AG04450 (cell line): ENCODE data around the gene RALGDS. TPM values are rescaled to one million over a fixed set of nuclear protein-coding genes. Genes with fewer than 3 reads are reported as not detected.

Experiments used
- CTCF ChIA-PET: fragments of 300-600, 350-600 bp; formaldehyde crosslinking; extraction: SDS; loops from one replicate; lab custom pipeline; 2022; ENCODE audit warnings: antibody characterized with exemption, inconsistent platforms; lab: Charles Lee
- POLR2A ChIA-PET: fragments of 350-600 bp; formaldehyde crosslinking; extraction: SDS; loops from one replicate; lab custom pipeline; 2021; ENCODE audit warnings: antibody characterized with exemption, inconsistent platforms; lab: Yijun Ruan, JAX
- DNase-seq: peaks from one replicate; pipeline ENCODE4 v3.0.0-alpha.2; 2011; ENCODE audit warnings: low read depth, low spot score
- H3K27ac ChIP-seq: one replicate; pipeline ENCODE4 v1.5.1; 2012; ENCODE audit warnings: low read depth, low read length, control low read depth
- H3K27me3 ChIP-seq: one replicate; pipeline ENCODE4 v1.6.0; 2012; ENCODE audit warnings: low read length; ENCODE audit not compliant: control insufficient read depth, insufficient read depth
- H3K4me3 ChIP-seq: 2 replicates; pipeline ENCODE4 v1.5.1; 2011; ENCODE audit warnings: mild to moderate bottlenecking, low read depth, low read length, control low read depth
- H3K9me3 ChIP-seq: 2 replicates; pipeline ENCODE4 v1.5.1; 2012; ENCODE audit warnings: low read length; ENCODE audit not compliant: control insufficient read depth, insufficient read depth
- CTCF ChIP-seq: IDR thresholded peaks from 2 replicates; pipeline ENCODE4 v1.5.1; 2011; ENCODE audit warnings: low read depth, low read length, control low read depth, inconsistent platforms
- polyA plus RNA-seq: library from polyadenylated mRNA; depleted of rRNA; stranded (reverse); fragments of >200 nt; gene quantifications from 2 replicates; pipeline ENCODE4 v1.2.3, GENCODE V29; 2011

Gene RALGDS
- polyA plus RNA-seq, 1 experiment, result 19.1 TPM

DNA sequence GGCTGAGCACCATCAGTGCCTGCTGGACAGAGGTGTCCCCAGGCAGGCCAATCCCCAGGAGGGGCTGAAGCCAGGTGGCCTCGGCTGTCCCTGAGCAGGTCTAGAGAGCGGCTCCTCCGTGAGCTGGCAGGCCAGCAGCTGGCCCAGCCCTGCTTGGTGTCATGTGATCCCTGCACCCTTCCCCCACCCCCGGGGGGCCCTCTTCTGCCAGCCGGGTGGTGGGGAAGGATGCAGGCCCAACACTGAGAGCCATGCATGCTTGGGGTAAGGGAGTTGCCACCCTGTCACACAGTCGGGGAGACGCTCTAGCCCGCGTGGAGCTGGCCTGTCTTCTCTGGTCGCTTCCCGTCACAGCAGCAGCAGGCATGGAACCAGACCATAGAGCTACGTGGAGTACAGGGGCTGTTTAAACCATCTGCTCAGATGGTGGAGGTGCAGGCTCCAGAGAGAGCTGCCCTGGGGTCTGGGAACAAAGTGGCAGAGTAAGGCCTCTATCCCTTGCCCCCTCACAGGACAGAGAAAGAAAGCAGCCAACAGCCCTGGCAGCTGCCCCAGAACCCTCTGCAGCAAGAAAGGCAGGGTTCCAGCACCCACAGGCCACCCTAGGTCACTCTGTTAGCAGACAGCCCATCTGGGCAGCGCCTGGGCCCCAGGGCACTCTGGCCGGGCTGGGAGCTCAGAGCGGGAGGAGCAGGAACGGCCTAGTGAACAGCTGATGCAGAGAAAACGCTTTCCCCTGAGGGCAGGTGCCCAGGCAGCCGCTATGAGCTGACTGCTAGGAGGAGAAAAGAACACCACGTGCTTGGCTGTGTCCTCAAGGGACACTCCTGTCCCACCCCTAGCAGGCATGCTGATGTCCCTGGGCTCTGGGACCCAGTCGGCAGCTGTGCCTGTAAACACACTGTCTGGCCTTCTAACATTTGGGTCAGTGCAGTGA, 6.8 kb downstream of the RALGDS start:
- H3K27ac ChIP-seq, result peak overlapping the region; percentile 3
- CTCF ChIA-PET, result interaction anchor here (0.6 to 15.9 kb wide), 5 partner anchors 12 to 72 kb away, joined by 5 to 264 read pairs (median 6); no protein-coding TSS in a partner anchor
- POLR2A ChIA-PET, result interaction anchor here (0.8 kb wide), 1 partner anchor 20 kb away, joined by 3 read pairs; no protein-coding TSS in a partner anchor
- H3K9me3 ChIP-seq, result no peaks in the 10 kb centered on the region; the same call in 1 of the 2 replicates
- no peaks in the 10 kb centered on the region for H3K27me3 ChIP-seq
- TF ChIP-seq CTCF, result no peak
- DNase-seq, result no peak
- H3K4me3 ChIP-seq, result no peak overlapping the region

DNA sequence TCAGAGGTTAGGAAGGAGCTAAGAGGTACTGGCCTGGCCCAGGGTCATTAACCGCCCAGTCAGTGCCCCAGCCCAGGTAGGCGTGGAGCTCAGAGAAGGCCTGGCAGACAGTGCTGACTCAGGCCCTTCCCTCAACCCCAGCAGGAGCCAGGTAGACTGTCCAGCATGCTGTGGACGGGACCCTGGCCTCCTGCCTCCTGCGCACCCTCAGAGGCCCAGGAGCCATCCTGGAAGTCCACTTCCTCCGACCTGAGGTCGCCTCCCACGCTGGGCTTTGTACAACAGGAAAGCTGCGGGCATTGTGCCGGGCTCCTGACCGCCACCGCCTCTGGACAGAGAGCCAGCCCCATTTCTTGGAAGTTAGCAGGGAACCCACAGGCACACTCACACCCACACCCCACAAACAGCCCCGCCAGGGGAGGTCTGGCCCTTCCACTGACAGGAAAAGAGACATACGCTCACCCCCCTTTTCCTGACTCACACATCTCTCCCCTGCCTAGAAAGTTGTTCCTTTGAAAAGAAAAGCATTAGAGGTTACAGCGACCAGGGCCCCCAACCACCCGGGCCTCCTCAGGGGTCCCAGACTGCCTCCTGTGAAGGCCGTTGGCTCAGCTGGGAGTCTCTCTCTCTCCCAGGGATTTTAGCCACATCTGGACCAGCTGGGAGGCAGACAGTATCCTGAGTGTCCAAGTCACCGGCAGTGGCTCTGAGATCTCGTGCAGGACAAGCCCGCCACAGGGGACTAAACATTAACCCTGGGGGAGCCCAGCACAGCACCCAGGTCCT, 7.7 kb downstream of the RALGDS start:
- peak overlapping the region; percentile 3 for H3K27ac ChIP-seq
- ChIA-PET CTCF (interaction anchor here (2.1 to 15.9 kb wide), 3 partner anchors 11 to 72 kb away, joined by 6 to 264 read pairs (median 14); no protein-coding TSS in a partner anchor), POLR2A (no interaction called here)
- H3K4me3 ChIP-seq, result no peak overlapping the region
- no peaks in the 10 kb centered on the region for H3K27me3 ChIP-seq
- no peaks in the 10 kb centered on the region; the same call in 1 of the 2 replicates for H3K9me3 ChIP-seq
- TF ChIP-seq CTCF, result no peak
- DNase-seq, result no peak

DNA sequence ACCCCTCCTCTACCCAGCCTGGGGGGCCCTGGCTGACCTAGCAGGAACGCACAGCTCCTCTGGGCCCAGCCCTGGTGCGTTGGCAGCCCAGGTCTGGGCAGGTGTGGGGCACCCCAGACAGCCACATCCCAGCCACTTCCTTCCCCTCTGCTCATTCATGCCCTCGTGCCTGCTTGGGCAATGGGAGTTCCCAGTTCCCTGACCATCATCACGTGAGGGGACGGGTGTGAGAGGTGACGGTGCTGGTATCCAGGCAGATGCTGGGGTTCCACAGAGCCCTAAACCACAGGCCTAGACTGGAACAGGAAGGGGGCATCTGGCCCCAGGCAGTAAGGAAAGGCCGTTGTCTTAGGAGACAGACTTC, 8.4 kb downstream of the RALGDS start:
- POLR2A ChIA-PET, result no interaction called here

More for the DNA sequence above, 8.4 kb downstream of the RALGDS start:
- CTCF ChIA-PET, result interaction anchor here (2.6 to 15.9 kb wide), 2 partner anchors 10 to 33 kb away, joined by 14 to 264 read pairs; no protein-coding TSS in a partner anchor
- no peaks in the 10 kb centered on the region; the same call in 1 of the 2 replicates for H3K9me3 ChIP-seq
- DNase-seq, result no peak
- TF ChIP-seq CTCF, result no peak
- no peak overlapping the region for H3K4me3 ChIP-seq
- H3K27me3 ChIP-seq, result no peaks in the 10 kb centered on the region
- no peak overlapping the region for H3K27ac ChIP-seq
